ENCODE results near the gene POLR3B.
"Not testable (repeated sequence)": the region's sequence is repeated elsewhere in the genome, so short reads cannot be mapped to it uniquely, and the experiment has no call there.

POLR3B gene

GRCh38 chr12:106445053-106445452 lies 87.5 kb downstream of the POLR3B start:
- Histone ChIP-seq H3K4me3 (no peak overlapping the region), H3K27ac (no peak overlapping the region)

GRCh38 chr12:106445959-106446358 lies 88.4 kb downstream of the POLR3B start:
- no peak overlapping the region for H3K27ac ChIP-seq
- H3K4me3 ChIP-seq: no peak overlapping the region

GRCh38 chr12:106446419-106447092 lies 89.0 kb downstream of the POLR3B start:
- Histone ChIP-seq H3K27ac (no peak overlapping the region), H3K4me3 (no peak overlapping the region)

GRCh38 chr12:106452309-106452708 lies 94.8 kb downstream of the POLR3B start:
- H3K4me3 ChIP-seq: no peak overlapping the region

GRCh38 chr12:106455111-106455510 lies 97.6 kb downstream of the POLR3B start:
- no peak overlapping the region for H3K4me3 ChIP-seq
- no peak overlapping the region for H3K27ac ChIP-seq

More at GRCh38 chr12:106452309-106452708, 94.8 kb downstream of the POLR3B start:
- H3K27ac ChIP-seq: no peak overlapping the region

GRCh38 chr12:106459124-106459523 lies 101.6 kb downstream of the POLR3B start:
- Histone ChIP-seq H3K27ac (no peak overlapping the region), H3K4me3 (no peak overlapping the region)

- H3K4me3 ChIP-seq: no peak overlapping the region
- H3K27ac ChIP-seq: no peak overlapping the region
These were observed 102.0 kb downstream of the POLR3B start for GRCh38 chr12:106459534-106459933.

GRCh38 chr12:106461730-106462129 lies 104.2 kb downstream of the POLR3B start:
- Histone ChIP-seq H3K27ac (no peak overlapping the region), H3K4me3 (no peak overlapping the region)

- not testable (repeated sequence) for H3K4me3 ChIP-seq, H3K27ac ChIP-seq
These were observed 108.1 kb downstream of the POLR3B start for GRCh38 chr12:106465605-106466004.

- H3K27ac ChIP-seq, H3K4me3 ChIP-seq: not testable (repeated sequence)
These were observed 118.1 kb downstream of the POLR3B start for GRCh38 chr12:106475662-106476061.

- H3K27ac ChIP-seq: not testable (repeated sequence)
- H3K4me3 ChIP-seq: peak overlapping the region in 4 of 7 experiments; percentile 0 to 24 (median 17)
These were observed 120.1 kb downstream of the POLR3B start for GRCh38 chr12:106477627-106478026.

- Histone ChIP-seq H3K4me3 (no peak overlapping the region), H3K27ac (no peak overlapping the region)
These were observed 122.7 kb downstream of the POLR3B start for GRCh38 chr12:106480251-106480650.

GRCh38 chr12:106481246-106481645 lies 123.7 kb downstream of the POLR3B start:
- Histone ChIP-seq H3K27ac (no peak overlapping the region), H3K4me3 (no peak overlapping the region)

- Histone ChIP-seq H3K27ac (no peak overlapping the region), H3K4me3 (no peak overlapping the region)
These were observed 130.1 kb downstream of the POLR3B start for GRCh38 chr12:106487664-106488063.

GRCh38 chr12:106488884-106489283 lies 131.3 kb downstream of the POLR3B start:
- Histone ChIP-seq H3K27ac (no peak overlapping the region), H3K4me3 (no peak overlapping the region)

- no peak overlapping the region for H3K4me3 ChIP-seq
- no peak overlapping the region for H3K27ac ChIP-seq
These were observed 132.7 kb downstream of the POLR3B start for GRCh38 chr12:106490264-106490663.

GRCh38 chr12:106492857-106493256 lies 135.3 kb downstream of the POLR3B start:
- H3K27ac ChIP-seq: no peak overlapping the region
- no peak overlapping the region for H3K4me3 ChIP-seq

- H3K4me3 ChIP-seq: no peak overlapping the region
- H3K27ac ChIP-seq: no peak overlapping the region
These were observed 136.0 kb downstream of the POLR3B start for GRCh38 chr12:106493531-106493930.

- no peak overlapping the region for H3K4me3 ChIP-seq
- H3K27ac ChIP-seq: no peak overlapping the region
These were observed 137.9 kb downstream of the POLR3B start for GRCh38 chr12:106495354-106495965.

- Histone ChIP-seq H3K4me3 (no peak overlapping the region), H3K27ac (no peak overlapping the region)
These were observed 140.5 kb downstream of the POLR3B start for GRCh38 chr12:106498056-106498455.

GRCh38 chr12:106499628-106500027 lies 142.1 kb downstream of the POLR3B start:
- no peak overlapping the region for H3K4me3 ChIP-seq
- no peak overlapping the region for H3K27ac ChIP-seq

GRCh38 chr12:106506691-106507090 lies 149.1 kb downstream of the POLR3B start:
- Histone ChIP-seq H3K4me3 (no peak overlapping the region), H3K27ac (no peak overlapping the region)

Data from skin epidermis (tissue), 12 donors.